Thoracic aorta endothelial cell (primary cell): Measurements from ENCODE around the gene SIVA1. TPM values are rescaled to one million over a fixed set of nuclear protein-coding genes. Genes with fewer than 3 reads are reported as not detected.

Experiments
- total RNA-seq: library from RNA; depleted of rRNA; stranded (reverse); fragments of >200 nt; gene quantifications from 2 replicates; pipeline ENCODE4 v1.2.3, GENCODE V29; 2012

Gene SIVA1, protein sequence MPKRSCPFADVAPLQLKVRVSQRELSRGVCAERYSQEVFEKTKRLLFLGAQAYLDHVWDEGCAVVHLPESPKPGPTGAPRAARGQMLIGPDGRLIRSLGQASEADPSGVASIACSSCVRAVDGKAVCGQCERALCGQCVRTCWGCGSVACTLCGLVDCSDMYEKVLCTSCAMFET
- 85.0 and 116 TPM in 2 replicates for total RNA-seq

DNA sequence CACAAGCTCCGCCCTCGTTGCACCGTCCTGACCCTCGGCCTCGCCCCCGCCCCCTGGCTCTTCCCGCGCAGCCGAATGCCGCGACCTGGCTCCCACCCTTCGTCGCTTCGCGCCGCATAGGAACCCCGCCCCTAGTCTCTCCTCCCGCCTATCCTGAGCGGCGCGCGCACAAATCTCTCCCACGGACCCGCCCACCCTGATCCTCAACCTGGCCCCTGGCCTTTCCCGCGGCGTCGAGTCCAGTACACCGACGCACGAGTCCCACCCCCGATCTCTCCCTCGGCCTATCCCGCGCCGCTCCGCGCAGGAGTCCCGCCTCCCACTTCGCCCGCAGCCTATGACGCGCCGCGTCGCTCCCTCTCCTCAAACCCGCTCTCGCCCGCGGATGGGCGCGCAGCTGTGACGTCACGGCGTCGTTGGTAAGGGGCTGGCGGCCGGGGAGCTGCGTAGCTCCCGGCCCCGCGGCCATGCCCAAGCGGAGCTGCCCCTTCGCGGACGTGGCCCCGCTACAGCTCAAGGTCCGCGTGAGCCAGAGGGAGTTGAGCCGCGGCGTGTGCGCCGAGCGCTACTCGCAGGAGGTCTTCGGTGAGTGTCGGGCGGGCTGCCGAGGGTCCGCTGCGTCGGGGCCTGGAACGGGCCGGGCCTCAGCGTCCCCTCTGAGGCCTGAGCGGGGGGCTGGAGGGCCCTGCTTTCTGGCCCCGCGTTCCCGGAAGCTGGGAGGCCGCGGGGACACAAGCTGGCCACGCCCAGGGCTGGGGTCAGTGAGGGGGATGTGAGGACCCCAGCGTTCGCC lies at the start of gene SIVA1:
SIVA1 (plus strand) TSS at position 413 of the 793 bp plus-strand sequence; CDS start at position 468, 55 bp downstream.

DNA sequence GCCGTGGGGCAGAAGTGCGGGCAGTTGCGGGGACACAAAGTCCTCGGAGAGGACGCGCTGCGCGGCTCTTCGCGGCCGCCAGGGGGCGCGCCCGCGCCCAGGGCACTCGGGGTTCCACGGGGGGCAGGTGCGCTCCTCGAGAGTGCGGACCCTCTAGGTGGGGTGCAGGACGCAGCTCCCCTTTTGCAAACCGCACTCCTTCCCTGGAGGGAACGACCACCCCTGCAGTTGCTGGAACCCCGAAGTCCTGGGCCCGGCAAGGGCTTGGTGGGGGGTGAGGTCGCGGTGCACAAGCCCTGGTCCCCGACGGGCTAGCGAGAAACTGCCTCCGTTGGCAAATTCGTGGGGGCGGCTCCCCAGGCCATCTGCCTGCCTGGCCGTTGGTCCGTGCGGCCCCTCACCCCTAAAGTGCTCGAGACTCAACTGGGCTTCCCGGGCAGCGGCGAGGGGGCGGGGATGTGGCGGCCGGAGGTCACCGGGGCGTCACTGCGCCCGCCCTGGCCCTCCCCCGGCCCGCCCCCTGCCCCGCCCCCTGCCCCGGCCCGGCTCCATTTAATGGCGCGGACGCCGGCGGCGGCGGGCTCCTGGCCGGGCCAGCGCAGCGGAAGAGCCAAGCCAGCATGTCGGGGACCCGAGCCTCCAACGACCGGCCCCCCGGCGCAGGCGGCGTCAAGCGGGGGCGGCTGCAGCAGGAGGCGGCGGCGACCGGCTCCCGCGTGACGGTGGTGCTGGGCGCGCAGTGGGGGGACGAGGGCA lies 29.1 kb upstream of the SIVA1 start, which contains the start of gene ADSS1:
ADSS1 (plus strand) TSS at position 579 of the 756 bp plus-strand sequence; CDS start at position 621, 42 bp downstream.

DNA sequence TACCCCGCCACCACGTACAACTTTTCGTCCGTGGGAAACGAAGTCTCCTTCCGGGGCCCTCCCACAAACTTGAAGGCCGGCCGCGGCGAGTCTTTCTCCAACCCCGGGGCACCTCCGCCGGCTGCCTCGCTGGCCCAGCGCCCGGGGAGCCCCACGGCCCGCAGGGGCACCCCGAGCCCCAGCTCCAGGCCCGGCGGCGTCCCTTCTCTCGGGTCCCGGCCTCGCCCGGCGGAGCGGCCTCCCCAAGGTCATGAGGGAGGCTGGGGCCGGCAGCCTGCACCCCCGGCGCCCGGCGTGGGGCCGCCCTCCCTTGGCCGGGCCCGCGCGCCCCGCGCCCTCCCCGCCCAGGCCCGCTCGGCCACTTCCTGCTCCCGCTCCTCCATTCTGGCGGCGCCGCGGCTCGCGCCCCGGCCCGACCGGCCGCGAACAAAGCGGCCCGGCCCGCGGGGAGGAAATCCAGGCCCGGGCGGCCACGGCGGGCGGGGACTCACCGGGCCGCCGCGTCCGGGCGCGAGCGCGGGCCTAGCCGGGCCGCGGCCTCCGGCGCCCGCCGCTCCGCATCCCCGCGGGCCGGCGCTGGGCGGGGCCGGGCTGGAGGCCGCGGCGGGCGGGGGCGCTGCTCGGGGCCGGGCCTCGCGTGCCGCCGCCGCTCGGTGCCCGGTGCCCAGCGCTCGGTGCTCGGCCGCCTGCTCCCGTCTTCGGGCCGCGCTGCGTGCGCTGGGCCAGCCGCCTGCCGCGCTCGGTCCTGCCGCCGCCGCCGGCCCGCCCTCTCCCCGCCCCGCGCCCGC lies 42.2 kb downstream of the SIVA1 start, which contains the start of gene AKT1:
AKT1 (minus strand) TSS at position 756 of the 788 bp plus-strand sequence. CDS start 3,105 bp downstream, outside the sequence.

DNA sequence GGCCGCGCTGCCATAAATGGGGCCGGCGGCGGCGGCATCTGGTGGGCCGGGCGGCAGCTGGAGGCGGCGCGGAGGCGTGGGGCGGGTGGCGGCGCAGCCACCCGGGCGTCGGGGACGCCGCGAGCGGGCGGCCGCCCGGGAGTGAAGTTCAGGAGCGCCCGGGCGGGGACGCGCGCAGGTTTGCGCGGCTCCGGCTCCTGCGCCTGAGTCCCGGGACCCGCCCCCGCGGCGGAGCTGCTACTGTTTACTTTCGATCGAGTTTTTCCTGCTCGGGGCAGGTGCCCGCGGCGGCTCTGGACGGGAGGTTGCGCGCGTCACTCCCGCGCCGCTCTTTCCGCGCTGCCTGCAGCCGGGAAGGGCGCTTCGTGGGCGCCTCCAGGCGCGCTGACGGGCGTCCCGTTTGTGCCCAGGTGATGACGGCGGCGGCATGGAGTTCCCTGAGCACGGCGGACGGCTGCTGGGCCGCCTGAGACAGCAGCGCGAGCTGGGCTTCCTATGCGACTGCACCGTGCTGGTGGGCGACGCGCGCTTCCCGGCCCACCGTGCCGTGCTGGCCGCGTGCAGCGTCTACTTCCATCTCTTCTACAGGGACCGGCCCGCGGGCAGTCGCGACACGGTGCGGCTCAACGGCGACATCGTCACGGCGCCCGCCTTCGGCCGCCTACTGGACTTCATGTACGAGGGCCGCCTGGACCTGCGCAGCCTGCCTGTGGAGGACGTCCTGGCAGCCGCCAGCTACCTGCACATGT lies 48.0 kb downstream of the SIVA1 start, which contains the start of gene ZBTB42:
ZBTB42 (plus strand) TSS at position 331 of the 749 bp plus-strand sequence; CDS start at position 428, 97 bp downstream.

Other genes with a start within 250 kb of the SIVA1 start
- not detected in 2 replicates for gene C14orf180, start 173.4 kb upstream of the SIVA1 start, total RNA-seq
- not detected in 2 replicates for gene TMEM179, start 148.4 kb upstream of the SIVA1 start, total RNA-seq
- gene INF2, start 63.5 kb upstream of the SIVA1 start, total RNA-seq = 58.5 and 76.8 TPM in 2 replicates
- 1.4 and 2.3 TPM in 2 replicates for gene ADSS1, start 28.9 kb upstream of the SIVA1 start, total RNA-seq
- 189 and 194 TPM in 2 replicates for gene AKT1, start 42.6 kb downstream of the SIVA1 start, total RNA-seq
- gene ZBTB42, start 48.0 kb downstream of the SIVA1 start, total RNA-seq = 3.1 and 4.4 TPM in 2 replicates
- 21.4 and 30.2 TPM in 2 replicates for gene CEP170B, start 112.1 kb downstream of the SIVA1 start, total RNA-seq
- gene PLD4, start 171.7 kb downstream of the SIVA1 start, total RNA-seq = under 0.01 and 0.07 TPM in 2 replicates
- gene AHNAK2, start 225.2 kb downstream of the SIVA1 start, total RNA-seq = 112 TPM in 2 replicates
- gene CLBA1, start 232.6 kb downstream of the SIVA1 start, total RNA-seq = 5.1 and 5.2 TPM in 2 replicates